Measurements from ENCODE around the gene IDH3G. TPM values are rescaled to one million over a fixed set of nuclear protein-coding genes. Genes with fewer than 3 reads are reported as not detected.
"Not testable (repeated sequence)": the region's sequence is repeated elsewhere in the genome, so short reads cannot be mapped to it uniquely, and the experiment has no call there.

The IDH3G gene
- total RNA-seq, 3 donors from 2014 or later: 75.4 to 91.5 (median 76.5) TPM

DNA sequence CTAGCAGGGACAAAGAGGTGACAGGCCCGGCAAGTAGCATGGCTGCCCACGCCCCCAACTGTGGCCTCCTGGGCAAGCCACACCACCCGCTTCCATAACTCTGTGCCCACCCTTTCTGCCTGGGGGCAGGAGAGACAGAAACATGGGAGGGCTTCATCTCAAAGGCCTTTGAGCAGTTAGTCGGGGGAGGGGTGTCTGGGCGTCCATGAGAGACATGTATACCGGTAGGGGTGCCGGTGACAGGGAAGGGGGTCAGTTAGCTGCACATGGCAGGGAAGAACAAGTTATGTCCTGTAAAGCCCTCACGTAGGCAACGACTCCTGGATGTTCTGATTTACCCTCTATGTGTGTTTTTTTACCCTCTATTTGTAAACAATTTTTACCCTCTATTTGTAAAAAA, 26.9 kb upstream of the IDH3G start:
- no peaks in the 10 kb centered on the region for H3K36me3 ChIP-seq
- intact Hi-C loops (cut with DNase I; ENCODE audit: low total_unique reads): no loop called here
- no peak for DNase-seq (ENCODE audit: low spot score in 2 of 2)

DNA sequence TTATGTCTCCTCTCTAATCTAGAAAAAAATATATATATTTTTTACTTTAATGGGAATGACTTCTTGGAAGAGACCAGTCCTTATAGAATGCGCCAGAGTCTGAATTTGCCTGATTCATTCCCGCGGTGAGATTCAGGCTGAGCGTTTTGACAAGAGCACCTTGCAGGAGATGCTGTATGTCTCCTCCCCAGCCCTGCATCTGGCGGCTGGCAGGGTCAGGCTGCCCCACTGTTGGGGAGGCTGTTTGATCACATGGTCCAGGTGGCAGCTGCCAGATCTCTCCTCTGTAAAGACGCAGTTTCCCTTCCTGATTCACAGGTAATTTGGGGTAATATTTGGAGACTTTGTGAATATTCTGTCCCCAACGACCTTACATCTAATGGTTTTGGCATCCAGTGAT, 26.4 kb upstream of the IDH3G start:
- Histone ChIP-seq H3K27ac (no peak overlapping the region), H3K27me3 (peaks cover 0 to 75% of the 10 kb centered on the region in 2 donors), H3K36me3 (no peaks in the 10 kb centered on the region), H3K4me1 (no peaks in the 10 kb centered on the region), H3K4me3 (no peak overlapping the region), H3K9me3 (peaks cover 0 to 3% of the 10 kb centered on the region in 2 donors)
- no peak for DNase-seq (ENCODE audit: low spot score in 2 of 2)
- TF ChIP-seq, protein P1, sequence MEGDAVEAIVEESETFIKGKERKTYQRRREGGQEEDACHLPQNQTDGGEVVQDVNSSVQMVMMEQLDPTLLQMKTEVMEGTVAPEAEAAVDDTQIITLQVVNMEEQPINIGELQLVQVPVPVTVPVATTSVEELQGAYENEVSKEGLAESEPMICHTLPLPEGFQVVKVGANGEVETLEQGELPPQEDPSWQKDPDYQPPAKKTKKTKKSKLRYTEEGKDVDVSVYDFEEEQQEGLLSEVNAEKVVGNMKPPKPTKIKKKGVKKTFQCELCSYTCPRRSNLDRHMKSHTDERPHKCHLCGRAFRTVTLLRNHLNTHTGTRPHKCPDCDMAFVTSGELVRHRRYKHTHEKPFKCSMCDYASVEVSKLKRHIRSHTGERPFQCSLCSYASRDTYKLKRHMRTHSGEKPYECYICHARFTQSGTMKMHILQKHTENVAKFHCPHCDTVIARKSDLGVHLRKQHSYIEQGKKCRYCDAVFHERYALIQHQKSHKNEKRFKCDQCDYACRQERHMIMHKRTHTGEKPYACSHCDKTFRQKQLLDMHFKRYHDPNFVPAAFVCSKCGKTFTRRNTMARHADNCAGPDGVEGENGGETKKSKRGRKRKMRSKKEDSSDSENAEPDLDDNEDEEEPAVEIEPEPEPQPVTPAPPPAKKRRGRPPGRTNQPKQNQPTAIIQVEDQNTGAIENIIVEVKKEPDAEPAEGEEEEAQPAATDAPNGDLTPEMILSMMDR (IDR thresholded peaks at IDR 0.05): no peak
- no peak for TF ChIP-seq POLR2AphosphoS5 (IDR thresholded peaks at IDR 0.05)
- TF ChIP-seq POLR2A (IDR thresholded peaks at IDR 0.05): no peak
- intact Hi-C loops (cut with DNase I; ENCODE audit: low total_unique reads): no loop called here

More for the DNA sequence above, 26.9 kb upstream of the IDH3G start:
- TF ChIP-seq, protein P1 (IDR thresholded peaks at IDR 0.05): no peak
- TF ChIP-seq POLR2A (IDR thresholded peaks at IDR 0.05) (no peak), POLR2AphosphoS5 (IDR thresholded peaks at IDR 0.05) (no peak)
- H3K27ac ChIP-seq: no peak overlapping the region
- H3K4me3 ChIP-seq: no peak overlapping the region
- peaks cover 0 to 78% of the 10 kb centered on the region in 2 donors for H3K27me3 ChIP-seq
- peaks cover 0 to 3% of the 10 kb centered on the region in 2 donors for H3K9me3 ChIP-seq
- no peaks in the 10 kb centered on the region for H3K4me1 ChIP-seq

DNA sequence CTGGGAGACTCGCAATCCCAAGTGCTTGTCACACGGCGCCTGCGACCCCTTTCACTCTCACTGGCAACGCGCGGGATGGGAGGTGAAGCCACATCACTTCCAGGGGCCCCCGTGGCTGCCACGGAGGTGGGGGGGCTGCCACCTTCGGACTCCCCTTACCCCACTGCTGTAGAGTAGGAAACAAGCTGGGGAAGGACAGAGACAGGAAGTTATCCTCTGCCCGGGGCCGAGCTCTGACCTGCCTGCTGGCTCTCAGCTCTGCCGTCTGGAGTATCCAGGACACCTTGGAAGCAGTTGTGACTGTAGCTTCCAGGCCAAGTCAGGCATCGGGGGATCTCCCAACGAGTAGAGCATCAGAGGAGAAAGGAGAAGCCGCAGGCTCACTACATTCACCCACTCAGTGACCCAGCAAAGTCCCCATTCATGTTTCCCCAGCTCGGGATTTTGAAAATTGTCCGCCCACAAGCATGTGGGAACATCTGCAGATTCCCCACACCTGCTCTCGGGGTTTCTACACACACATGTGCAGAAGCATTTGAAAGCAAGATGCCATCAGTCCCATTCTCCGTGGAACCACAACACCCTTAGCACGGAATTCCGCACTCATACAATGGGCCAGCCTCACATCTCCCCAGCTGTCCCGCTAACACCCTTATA, 25.3 kb upstream of the IDH3G start:
- H3K27me3 ChIP-seq: peaks cover 0 to 70% of the 10 kb centered on the region in 2 donors
- no peaks in the 10 kb centered on the region for H3K4me1 ChIP-seq
- H3K9me3 ChIP-seq: peaks cover 0 to 3% of the 10 kb centered on the region in 2 donors
- no peaks in the 10 kb centered on the region for H3K36me3 ChIP-seq
- TF ChIP-seq POLR2A (IDR thresholded peaks at IDR 0.05) (no peak), POLR2AphosphoS5 (IDR thresholded peaks at IDR 0.05) (no peak)
- TF ChIP-seq, protein P1 (IDR thresholded peaks at IDR 0.05): no peak
- intact Hi-C loops (cut with DNase I; ENCODE audit: low total_unique reads): no loop called here
- H3K27ac ChIP-seq: no peak overlapping the region
- no peak for DNase-seq (ENCODE audit: low spot score in 2 of 2)
- H3K4me3 ChIP-seq: peak overlapping the region; percentile 37 to 65 (median 51)

DNA sequence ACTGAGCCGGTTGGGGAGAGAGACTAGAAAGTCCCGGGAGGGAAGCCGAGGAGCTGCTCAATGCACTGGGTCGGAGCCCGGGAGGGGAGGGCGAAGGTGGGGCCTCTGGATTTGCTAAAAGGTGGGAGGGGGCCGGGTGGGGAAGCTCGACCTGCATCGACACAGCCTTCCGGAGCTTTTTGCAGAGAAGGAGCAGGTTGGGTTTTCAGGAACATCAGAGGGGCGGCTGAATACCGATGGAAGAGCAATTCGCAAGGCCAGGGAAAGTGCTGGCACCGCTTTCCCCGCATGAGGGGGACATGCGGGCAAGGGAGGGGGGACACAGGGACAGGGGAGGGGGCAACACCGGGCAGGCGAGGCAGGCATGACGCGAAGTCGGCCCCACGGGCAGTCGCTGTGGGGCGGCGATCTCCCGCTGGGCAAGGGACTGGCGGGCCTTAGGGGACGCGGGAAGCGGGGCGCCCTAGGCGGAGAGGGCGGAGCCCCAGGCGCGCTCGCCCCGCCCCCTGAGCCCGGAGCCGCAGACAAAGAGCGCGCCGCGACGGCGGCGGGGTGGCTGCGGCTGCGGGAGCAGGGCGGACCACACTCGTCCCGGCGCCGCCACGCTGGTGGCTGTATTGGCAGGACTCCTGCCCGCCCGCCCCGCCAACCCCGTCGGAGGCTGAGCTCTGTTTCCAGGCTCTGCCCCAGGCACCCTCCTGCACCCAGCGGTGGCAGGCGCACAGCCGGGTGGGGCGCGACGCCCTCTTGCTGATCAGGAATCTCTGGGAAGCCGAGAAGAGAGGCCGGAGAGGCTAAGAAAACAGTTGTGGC, 24.6 kb upstream of the IDH3G start:
- no peaks in the 10 kb centered on the region for H3K36me3 ChIP-seq
- no peak for DNase-seq (ENCODE audit: low spot score in 2 of 2)
- no peak for TF ChIP-seq POLR2AphosphoS5 (IDR thresholded peaks at IDR 0.05)
- TF ChIP-seq, protein P1 (IDR thresholded peaks at IDR 0.05): no peak
- no peak for TF ChIP-seq POLR2A (IDR thresholded peaks at IDR 0.05)
- no peak overlapping the region for H3K27ac ChIP-seq
- peak overlapping the region; percentile 37 to 65 (median 51) for H3K4me3 ChIP-seq
- peaks cover 0 to 3% of the 10 kb centered on the region in 2 donors for H3K9me3 ChIP-seq
- H3K4me1 ChIP-seq: no peaks in the 10 kb centered on the region
- H3K27me3 ChIP-seq: peaks cover 0 to 66% of the 10 kb centered on the region in 2 donors
- intact Hi-C loops (cut with DNase I; ENCODE audit: low total_unique reads): no loop called here

DNA sequence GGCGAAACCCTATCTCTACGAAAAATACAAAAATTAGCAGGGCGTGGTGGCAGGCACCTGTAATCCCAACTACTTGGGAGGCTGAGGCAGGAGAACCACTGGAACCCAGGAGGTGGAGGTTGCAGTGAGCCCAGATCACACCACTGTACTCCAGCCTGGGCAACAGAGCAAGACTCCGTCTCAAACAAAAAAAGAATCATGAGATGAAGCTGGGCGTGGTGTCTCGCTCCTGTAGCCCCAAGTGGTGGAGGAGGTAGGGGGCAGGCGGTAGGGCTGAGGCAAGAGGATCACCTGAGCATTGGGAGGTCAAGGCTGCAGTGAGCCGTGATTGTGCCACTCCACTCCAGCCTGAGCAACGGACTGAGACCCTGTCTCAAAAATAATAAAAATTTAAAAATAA, 23.9 kb upstream of the IDH3G start:
- DNase-seq (ENCODE audit: low spot score in 2 of 2); H3K9me3 ChIP-seq; intact Hi-C loops (cut with DNase I; ENCODE audit: low total_unique reads); H3K27ac ChIP-seq; H3K4me1 ChIP-seq; H3K36me3 ChIP-seq; H3K4me3 ChIP-seq: not testable (repeated sequence)
- peaks cover 0 to 66% of the 10 kb centered on the region in 2 donors for H3K27me3 ChIP-seq

All from breast epithelium (tissue), 4 donors.